ENCODE results near the gene NCOA1.
"Not testable (repeated sequence)": the region's sequence is repeated elsewhere in the genome, so short reads cannot be mapped to it uniquely, and the experiment has no call there.

NCOA1 gene

GRCh38 chr2:24635181-24635580, 144.1 kb downstream of the NCOA1 start:
- DNase-seq (ENCODE audit: low read depth) = peak; percentile 27

- DNase-seq (ENCODE audit: low read depth) = peak; percentile 19
Observed at GRCh38 chr2:24638568-24638967, 147.5 kb downstream of the NCOA1 start.

DNA sequence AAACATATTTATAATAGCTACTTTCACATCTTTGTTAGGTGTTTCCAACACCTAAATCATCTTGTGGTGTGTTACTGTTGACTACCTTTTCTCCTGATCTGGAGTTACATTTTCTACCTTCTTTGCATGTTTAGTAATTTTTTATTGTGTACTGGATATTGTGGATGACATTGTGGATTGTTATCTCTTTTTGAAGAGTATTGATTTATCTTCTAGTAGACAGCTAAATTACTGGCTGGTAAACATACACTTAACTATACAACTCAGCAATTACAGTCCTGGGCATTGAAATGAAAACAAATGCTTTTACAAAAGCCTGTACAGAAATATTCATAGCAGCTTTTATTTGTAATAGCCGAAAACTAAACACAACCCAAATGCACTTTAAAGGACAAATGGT, 151.3 kb downstream of the NCOA1 start:
- DNase-seq (ENCODE audit: low read depth) = no peak

GRCh38 chr2:24643051-24643450, 152.0 kb downstream of the NCOA1 start:
- DNase-seq (ENCODE audit: low read depth) = no peak

DNA sequence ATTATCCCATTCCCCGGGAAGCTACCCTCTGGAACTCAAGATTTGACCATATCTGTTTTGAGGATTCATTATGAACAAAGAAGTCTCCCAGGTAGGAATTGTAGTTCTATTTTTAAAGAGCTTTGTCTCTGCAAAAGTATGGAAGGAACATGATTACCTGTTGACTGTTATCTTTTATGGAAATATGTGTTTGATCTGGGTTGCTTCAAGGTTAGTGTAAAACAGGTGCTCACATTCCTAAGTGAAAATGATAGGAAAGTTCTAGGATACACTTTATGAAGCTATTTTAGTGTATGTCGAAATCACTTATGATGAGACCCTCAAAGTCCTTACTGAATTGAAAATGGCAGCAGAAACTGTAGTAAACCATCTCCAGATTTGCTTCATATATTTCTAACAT, 153.0 kb downstream of the NCOA1 start:
- no peak for DNase-seq (ENCODE audit: low read depth)

DNA sequence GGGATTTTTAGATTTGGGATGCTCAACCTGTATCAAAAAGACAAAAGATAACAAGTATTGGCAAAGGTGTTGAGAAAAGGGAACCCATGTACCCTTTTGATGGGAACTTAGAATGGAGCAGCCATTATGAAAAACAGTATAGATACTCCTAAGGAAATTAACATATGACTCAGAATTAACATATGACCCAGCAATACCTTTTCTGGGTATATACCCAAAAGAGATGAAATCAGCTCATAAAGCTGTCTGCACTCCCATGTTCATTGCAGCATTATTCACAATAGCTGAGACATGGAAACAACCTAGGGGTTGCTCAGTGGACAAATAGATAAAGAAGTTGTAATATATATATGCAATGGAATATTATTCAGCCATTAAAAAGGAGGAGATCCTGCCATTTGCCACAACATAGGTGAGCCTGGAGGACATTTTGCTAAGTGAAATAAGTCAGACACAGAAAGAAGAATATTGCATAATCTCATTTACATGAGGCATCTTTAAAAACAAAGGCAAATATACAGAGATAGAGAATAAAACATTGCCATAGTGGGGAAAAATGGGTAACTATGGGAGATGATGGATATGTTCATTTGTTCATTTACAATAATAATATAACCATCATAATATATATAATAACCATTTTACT, 160.1 kb downstream of the NCOA1 start:
- DNase-seq (ENCODE audit: low read depth) = no peak

- no peak for DNase-seq (ENCODE audit: low read depth)
Observed at GRCh38 chr2:24651643-24652003, 160.6 kb downstream of the NCOA1 start.

- no peak for DNase-seq (ENCODE audit: low read depth)
Observed at GRCh38 chr2:24652265-24653182, 161.5 kb downstream of the NCOA1 start.

DNA sequence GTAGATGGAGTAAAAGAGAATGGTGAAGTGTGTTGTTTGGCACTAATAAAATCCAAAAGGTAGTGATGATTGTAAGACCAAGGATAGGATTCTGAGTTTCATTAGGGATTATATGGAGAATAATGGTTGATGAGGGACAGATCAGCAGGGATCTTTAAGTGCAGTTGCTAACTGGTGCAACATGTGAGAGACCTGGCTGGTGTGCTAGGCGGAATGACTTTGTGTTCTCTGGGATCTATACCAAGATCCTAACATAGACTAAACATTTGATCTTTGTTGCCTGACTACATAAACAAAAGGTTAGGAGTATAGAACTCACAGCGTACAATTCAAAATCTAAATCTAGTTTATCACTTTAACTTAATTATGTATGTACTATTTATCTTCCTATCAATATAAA, 166.8 kb downstream of the NCOA1 start:
- DNase-seq (ENCODE audit: low read depth) = no peak

GRCh38 chr2:24658531-24659202, 167.6 kb downstream of the NCOA1 start:
- DNase-seq (ENCODE audit: low read depth) = no peak

- no peak for DNase-seq (ENCODE audit: low read depth)
Observed at GRCh38 chr2:24659862-24660261, 168.8 kb downstream of the NCOA1 start.

- DNase-seq (ENCODE audit: low read depth) = no peak
Observed at GRCh38 chr2:24667542-24667941, 176.5 kb downstream of the NCOA1 start.

DNA sequence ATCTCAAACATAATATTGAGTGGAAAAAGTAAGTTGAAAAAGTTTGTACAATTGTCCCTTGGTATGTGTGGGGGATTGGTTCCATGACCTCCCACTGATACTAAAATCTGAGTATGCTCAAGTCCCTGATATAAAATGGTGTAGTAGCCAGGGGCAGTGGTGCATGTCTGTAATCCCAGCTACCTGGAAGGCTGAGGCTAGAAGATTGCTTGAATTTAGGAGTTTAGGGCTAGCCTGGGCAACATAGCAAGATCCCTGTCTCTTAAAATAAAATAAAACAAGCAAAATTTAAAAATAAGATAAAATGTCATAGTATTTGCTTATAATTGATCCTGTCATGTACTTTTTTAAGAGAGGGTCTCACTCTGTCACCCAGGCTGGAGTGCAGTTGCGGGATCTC, 180.2 kb downstream of the NCOA1 start:
- DNase-seq (ENCODE audit: low read depth) = no peak

- no peak for DNase-seq (ENCODE audit: low read depth)
Observed at GRCh38 chr2:24672589-24672988, 181.5 kb downstream of the NCOA1 start.

DNA sequence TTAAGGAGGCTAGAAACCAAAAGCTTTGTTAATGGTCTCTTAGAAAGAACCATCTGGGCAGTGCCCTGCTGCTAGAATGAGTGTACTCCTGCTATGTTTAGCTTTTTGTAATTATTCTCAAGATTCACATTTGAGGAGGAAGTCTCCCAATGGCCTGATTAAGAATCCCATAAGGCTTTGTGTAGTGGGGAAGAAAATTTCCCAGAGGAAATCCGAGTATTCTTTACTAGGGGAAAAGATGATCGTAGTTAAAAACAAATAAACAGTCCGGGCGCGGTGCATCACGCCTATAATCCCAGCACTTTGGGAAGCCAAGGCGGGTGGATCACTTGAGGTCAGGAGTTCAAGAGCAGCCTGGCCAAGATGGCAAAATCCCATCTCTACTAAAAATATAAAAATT, 184.3 kb downstream of the NCOA1 start:
- DNase-seq (ENCODE audit: low read depth) = no peak

GRCh38 chr2:24676493-24676892, 185.4 kb downstream of the NCOA1 start:
- DNase-seq (ENCODE audit: low read depth) = no peak

DNA sequence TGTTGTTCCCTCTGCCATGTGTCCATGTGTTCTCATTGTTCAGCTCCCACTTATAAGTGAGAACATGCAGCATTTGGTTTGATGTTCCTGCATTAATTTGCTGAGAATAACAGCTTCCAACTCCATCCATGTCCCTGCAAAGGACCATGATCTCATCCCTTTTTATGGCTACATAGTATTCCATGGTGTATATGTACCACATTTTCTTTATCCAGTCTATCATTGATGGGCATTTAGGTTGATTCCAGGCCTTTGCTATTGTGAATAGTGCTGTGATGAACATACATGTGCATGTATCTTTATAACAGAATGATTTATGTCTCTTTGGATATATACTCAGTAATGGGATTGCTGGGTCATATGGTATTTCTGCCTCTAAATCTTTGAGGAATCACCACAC, 187.0 kb downstream of the NCOA1 start:
- DNase-seq (ENCODE audit: low read depth) = not testable (repeated sequence)

GRCh38 chr2:24680196-24680595, 189.1 kb downstream of the NCOA1 start:
- no peak for DNase-seq (ENCODE audit: low read depth)

GRCh38 chr2:24682304-24682703, 191.2 kb downstream of the NCOA1 start:
- no peak for DNase-seq (ENCODE audit: low read depth)

DNA sequence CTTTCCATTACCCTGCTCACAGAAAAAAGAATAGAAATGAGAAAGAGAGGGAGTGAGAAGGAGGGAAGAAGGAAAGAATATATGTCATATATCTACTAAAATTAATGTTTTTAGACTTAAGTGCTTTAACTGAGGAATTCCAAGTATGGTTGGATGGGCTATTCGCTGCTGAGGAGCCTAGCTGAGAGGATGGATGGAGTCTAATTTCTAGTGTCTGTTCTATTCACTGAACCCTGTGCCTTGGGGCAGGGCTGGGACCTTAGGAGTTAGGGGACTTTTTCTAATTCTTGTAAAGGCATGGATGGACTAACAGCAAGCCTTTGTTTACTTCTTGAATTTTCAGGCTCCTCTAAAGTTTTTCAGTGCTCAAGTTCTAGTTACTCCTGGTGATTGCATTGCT, 192.4 kb downstream of the NCOA1 start:
- DNase-seq (ENCODE audit: low read depth) = no peak

GRCh38 chr2:24690524-24690923, 199.5 kb downstream of the NCOA1 start:
- DNase-seq (ENCODE audit: low read depth) = no peak

DNA sequence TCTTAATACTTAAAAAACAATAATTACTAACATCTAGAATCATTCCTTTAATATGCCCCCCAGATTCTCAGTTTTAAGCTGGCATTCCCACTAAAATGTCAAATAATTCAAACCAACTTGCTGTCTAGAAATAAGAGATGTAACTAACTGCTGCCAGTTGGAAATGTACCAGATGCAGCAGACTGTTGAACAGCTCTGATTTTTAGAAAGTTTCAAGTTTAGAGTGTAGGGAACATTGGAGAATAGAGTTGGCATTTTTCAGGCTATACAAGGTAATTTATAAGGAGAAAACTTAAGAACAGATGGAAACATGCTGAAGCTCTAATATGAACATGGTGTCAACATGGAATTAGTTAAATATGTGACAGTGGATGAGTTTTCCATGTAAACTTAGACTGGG, 200.8 kb downstream of the NCOA1 start:
- DNase-seq (ENCODE audit: low read depth) = no peak

GRCh38 chr2:24697792-24698191, 206.7 kb downstream of the NCOA1 start:
- DNase-seq (ENCODE audit: low read depth) = no peak

Data from iris pigment epithelial cell (primary cell).